HG02642 (cell line): ENCODE measurements around the gene PWP2.

Experiments
- ATAC-seq: cut with Tn5 transposase; IDR thresholded peaks from one replicate; pipeline ENCODE4 v1.9.1; 2021; ENCODE audit warnings: mild to moderate bottlenecking; ENCODE audit not compliant: unreplicated experiment, poor library complexity

PWP2 gene

DNA sequence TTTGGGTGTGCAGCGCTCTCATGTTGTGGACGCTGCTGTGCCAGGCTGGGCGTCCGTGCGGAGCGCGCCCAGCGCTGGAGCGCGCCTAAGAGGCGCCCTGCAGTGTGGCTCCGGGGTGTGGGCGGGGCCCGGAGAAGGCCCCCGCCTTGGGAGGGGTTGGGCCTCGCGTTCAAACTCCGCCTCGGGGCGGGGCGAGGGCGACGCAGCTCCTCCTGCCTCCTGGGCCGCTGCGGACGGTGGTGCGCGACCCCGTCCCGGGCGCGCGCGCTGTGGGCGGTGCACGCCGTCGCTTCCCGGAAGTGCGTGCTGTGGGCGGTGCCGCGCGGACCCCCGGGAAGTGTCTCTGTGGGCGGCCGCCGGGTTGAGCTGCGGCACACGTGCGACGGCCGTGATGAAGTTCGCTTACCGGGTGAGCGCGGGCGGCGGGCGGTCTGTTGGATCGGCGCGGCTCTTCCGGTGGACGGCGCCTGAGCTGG is at the start of gene PWP2:
Gene PWP2 (plus strand): TSS at position 374 of the 476 bp plus-strand sequence. CDS start 18 bp downstream, at position 392.
- ATAC-seq, result peak; percentile 93

- no peak for ATAC-seq
These were observed 49.1 kb upstream of the PWP2 start for GRCh38 chr21:44057960-44058651.

- no peak for ATAC-seq
These were observed 48.6 kb upstream of the PWP2 start for GRCh38 chr21:44058652-44058964.

- ATAC-seq, result no peak
These were observed 48.2 kb upstream of the PWP2 start for GRCh38 chr21:44058981-44059380.

DNA sequence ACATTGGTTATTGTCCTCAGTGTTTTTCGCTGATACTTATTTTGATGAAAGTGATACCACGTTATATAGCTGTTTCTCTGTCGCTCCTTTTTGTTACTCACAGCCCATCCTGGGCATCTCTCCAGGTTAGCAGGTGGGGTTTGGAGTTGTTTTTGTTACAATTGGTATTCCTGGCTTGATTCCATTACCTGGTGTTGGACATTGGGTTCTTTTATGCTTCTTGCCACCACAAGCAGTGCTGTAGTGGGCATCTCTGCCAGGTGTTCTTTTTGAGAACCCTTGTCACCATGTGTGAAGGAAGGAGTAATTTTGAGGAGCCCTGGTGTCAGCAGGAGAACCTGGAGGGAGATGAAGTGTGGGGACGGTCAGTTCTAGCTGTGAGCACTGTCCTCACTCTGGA is 47.5 kb upstream of the PWP2 start:
- ATAC-seq, result no peak

- ATAC-seq, result no peak
These were observed 44.8 kb upstream of the PWP2 start for GRCh38 chr21:44062380-44062779.

DNA sequence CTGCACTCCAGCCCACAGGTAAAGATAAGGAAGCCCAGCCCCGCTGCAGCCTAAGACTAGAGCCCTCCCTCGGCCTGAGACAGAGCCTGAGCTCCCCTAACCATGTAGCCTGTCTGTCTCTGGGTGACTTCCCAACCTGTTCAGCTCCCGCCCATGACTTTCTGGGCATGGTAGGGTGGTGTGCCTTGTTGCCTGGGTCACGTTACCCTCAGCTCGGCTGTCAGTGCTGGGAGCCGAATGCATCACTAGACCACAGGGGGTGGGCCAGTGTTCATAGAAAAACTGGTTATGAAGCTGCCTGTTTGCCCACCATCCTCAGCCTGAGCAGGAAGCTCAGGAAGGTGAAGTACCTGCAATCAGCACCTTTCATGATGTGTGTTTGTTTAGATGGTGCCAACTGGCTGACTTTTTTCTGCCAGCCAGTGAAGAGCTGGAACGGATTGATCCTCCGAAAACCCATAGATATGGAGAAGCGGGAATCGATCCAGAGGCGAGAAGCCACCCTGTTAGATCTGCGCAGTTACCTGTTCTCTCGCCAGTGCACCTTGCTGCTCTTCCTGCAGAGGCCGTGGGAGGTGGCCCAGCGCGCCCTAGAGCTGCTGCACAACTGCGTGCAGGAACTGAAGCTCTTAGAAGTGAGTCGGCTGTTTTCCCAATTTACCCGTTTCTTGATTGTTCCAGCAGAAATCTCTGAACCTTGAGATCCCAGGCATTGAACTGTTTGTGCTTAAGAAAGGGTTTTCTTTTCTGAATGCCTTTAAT is 43.9 kb upstream of the PWP2 start:
- ATAC-seq, result no peak

- no peak for ATAC-seq
These were observed 42.3 kb upstream of the PWP2 start for GRCh38 chr21:44064852-44065403.

DNA sequence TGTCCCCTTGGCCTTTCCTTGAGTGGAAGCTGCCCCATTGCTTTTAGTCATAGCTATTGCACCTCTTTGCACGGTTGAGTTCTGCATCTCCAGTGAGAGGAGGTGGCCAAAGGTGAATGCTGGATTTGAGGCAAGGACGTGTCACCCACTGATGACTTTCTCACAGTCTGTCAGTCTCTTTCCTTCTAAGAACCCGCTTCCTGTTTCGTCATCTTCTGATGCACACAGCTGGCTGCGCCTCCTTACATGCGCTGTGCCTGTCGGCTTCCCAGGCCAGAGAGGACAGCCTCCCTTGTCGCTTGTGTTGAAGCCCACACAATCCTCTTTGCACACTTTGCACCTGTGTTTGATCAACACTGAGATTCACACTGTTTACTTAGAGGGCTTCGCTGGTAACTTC is 41.8 kb upstream of the PWP2 start:
- no peak for ATAC-seq

- ATAC-seq, result no peak
These were observed 41.1 kb upstream of the PWP2 start for GRCh38 chr21:44066116-44066515.

GRCh38 chr21:44067011-44067839 is 40.0 kb upstream of the PWP2 start:
- no peak for ATAC-seq

- no peak for ATAC-seq
These were observed 36.8 kb upstream of the PWP2 start for GRCh38 chr21:44070391-44070790.

GRCh38 chr21:44071359-44072104 is 35.7 kb upstream of the PWP2 start:
- ATAC-seq, result no peak

DNA sequence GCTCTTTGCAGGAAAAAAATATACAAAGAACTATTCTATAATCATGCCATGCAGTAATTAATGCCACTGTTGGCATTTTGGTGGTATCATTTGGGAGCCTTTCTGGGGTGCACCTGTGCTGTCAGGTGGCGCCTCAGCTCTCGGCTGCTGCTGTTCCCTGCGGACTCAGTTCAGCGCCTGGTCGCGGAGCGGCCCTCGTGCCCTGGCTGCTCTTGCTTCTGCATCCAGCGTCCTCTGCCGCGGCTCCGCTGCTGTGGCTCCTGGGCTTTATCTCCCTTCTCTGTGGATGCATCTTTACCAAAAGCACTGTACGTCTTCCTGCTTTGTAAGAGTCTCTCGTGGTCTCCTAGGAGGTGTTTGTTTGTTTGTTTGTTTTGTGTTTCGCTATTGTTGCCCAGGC is 35.1 kb upstream of the PWP2 start:
- ATAC-seq, result no peak

GRCh38 chr21:44074315-44074958 is 32.8 kb upstream of the PWP2 start:
- ATAC-seq, result no peak

DNA sequence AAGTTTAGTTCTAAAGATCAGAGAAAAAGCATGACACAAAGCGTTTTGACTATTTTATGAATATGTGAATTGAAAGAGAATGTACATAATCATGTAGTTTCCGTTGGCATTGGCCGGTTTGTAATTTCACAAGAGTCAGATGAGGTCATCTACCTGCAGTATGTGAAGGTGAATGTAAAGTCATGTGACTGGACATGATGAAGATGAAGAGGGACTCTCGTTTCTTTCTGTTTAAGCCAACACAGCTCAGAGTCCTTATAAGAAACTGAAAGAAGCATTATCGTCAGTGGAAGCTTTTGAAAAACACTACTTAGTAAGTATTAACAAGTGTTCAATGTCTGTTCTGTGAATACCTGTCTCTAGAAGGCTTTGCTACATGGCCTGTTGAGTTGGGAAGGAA is 30.9 kb upstream of the PWP2 start:
- ATAC-seq, result no peak

DNA sequence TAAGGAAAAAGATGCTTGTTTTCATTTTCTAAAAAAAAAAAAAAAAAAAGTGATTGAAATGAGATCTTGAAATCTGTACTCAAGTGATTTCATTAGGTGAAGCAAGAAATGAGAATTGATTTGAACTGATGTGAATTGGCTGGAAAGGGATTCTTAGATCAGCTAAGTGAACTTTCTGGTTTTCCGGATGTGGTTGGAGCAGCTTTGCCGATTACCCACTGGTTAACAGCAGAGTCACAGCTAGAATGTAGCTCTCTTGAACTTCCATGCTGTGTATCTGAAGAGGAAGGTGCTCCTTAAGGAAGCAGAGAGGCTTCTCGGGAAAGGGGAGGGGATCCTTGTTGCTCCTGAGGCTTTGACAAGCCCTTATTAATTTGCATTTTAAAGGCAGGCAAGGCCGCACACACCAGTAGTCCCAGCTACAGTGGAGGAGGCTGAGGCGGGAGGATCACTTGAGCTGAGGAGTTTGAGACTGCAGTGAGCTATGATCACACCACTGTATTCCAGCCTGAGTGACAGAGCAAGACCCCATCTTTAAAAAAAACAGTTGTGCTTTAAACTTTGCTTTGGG is 28.7 kb upstream of the PWP2 start:
- ATAC-seq, result no peak

DNA sequence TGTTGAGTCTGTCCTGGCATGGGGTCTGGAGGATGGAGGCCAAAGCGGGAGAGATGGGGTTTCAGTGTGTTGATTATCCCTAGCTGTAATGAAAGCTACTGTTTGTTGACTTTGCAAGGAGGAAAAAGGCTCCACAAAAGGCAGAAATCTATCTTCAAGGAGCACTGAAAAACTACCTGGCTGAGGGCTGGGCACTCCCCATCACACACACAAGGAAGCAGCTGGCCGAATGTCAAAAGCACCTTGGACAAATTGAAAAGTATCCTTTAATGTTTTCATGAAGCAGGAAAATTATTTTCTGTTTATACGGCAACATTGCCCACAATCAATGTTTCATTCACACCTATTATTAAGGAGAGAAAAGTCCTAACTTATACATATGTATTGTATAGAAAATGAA is 27.8 kb upstream of the PWP2 start:
- no peak for ATAC-seq

GRCh38 chr21:44079846-44080245 is 27.4 kb upstream of the PWP2 start:
- no peak for ATAC-seq
